Occipital lobe (tissue), 3 donors: ENCODE data around the gene RNF169. TPM values are rescaled to one million over a fixed set of nuclear protein-coding genes. Genes with fewer than 3 reads are reported as not detected.

Source experiments
- DNase-seq: peaks from one replicate; lab custom pipeline; 2025; lab: John Stamatoyannopoulos, UW
- small RNA-seq: library from RNA; depleted of rRNA; stranded (forward); fragments of <200 nt; gene quantifications from one replicate; pipeline ENCODE3, GENCODE V24; 2014
- total RNA-seq: library from RNA; depleted of rRNA; stranded (reverse); fragments of >200 nt; gene quantifications from one replicate; pipeline ENCODE4 v1.2.3, GENCODE V29; 2014

The RNF169 gene
- total RNA-seq, 1 donor from 2014 or later: 39.3 TPM

GRCh38 chr11:74863410-74863809 lies 114.8 kb downstream of the RNF169 start:
- DNase-seq: no peak

GRCh38 chr11:74866557-74866956 lies 117.9 kb downstream of the RNF169 start:
- no peak for DNase-seq

DNA sequence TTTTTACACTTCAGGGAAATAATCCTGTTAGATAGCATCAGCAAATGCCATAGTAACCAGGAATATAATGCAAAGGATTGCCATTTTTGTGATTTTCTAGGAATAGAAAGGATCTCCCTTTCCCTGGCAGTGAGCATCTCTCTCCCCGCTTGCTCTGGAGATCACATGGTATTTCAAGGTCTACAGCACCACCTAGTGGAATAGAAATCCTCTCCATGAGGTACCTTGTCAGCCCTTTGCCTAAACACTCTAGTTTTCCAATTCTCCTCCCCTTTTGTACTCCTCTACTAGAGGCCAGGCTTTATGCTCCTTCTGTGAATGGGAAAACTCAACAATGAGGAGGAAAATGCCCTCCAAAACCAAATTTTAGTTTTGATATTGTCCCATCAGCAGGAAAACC lies 121.8 kb downstream of the RNF169 start:
- no peak for DNase-seq

- no peak for DNase-seq
Observed at GRCh38 chr11:74871037-74871436, 122.4 kb downstream of the RNF169 start.

GRCh38 chr11:74877132-74877531 lies 128.5 kb downstream of the RNF169 start:
- DNase-seq: no peak

Small RNAs within 50 kb of the gene (small RNA-seq; reads per million reads assigned to genes)
- gene MIR4696: not detected
- not detected for gene RN7SL239P

Other genes with a start within 250 kb of the RNF169 start
- gene POLD3, start 156.3 kb upstream of the RNF169 start, total RNA-seq: 14.5 TPM
- not detected for gene CHRDL2, start 17.4 kb upstream of the RNF169 start, total RNA-seq
- gene XRRA1, start 200.2 kb downstream of the RNF169 start, total RNA-seq: 10.1 TPM
- 20.1 TPM for gene SPCS2, start 200.4 kb downstream of the RNF169 start, total RNA-seq
- 19.0 TPM for gene NEU3, start 240.1 kb downstream of the RNF169 start, total RNA-seq